Esophagus muscularis mucosa (tissue), 4 donors: ENCODE data around the gene RBMXL2. TPM values are rescaled to one million over a fixed set of nuclear protein-coding genes. Genes with fewer than 3 reads are reported as not detected.

ENCODE experiments used
- DNase-seq: peaks from one replicate; pipeline ENCODE4 v3.0.0-alpha.2; 2017; ENCODE audit errors: extremely low spot score
- H3K27ac ChIP-seq, 4 donors: fragments of 200-600 bp; sonication (generic); replicated peaks in 1 of 4; 1 replicate in 3 of 4; 2 replicates in 1 of 4; pipeline ENCODE4 v1.5.1; 2016 to 2019; ENCODE audit warnings: mild to moderate bottlenecking in 1 of 4
- H3K27me3 ChIP-seq, 4 donors: fragments of 200-600 bp; sonication (generic); one replicate each; pipeline versions ENCODE4 v1.5.1 to v1.6.0; 2016 to 2019
- H3K36me3 ChIP-seq, 4 donors: fragments of 200-600 bp; sonication (generic); one replicate each; pipeline ENCODE4 v1.5.1; 2016 to 2019
- H3K4me1 ChIP-seq, 4 donors: fragments of 200-600 bp; sonication (generic); one replicate each; pipeline ENCODE4 v1.5.1; 2016 to 2019
- H3K4me3 ChIP-seq, 4 donors: fragments of 200-600 bp; sonication (generic); 1 replicate in 2 of 4; 2 replicates in 2 of 4; pipeline ENCODE4 v1.5.1; 2016 to 2019; ENCODE audit warnings: mild to moderate bottlenecking in 4 of 4, moderate library complexity in 1 of 4
- H3K9me3 ChIP-seq, 4 donors: fragments of 200-600 bp; sonication (generic); 1 replicate in 3 of 4; 2 replicates in 1 of 4; pipeline ENCODE4 v1.5.1; 2016 to 2019
- EP300 ChIP-seq: sonication (generic); formaldehyde crosslinking; IDR thresholded peaks from one replicate; pipeline ENCODE4 v1.6.1; 2017; ENCODE audit warnings: antibody characterized with exemption
- POLR2A ChIP-seq: fragments of 450-650 bp; IDR thresholded peaks from one replicate; pipeline ENCODE4 v1.6.1; 2017; ENCODE audit warnings: antibody characterized with exemption, moderate library complexity, mild to moderate bottlenecking, low read depth
- POLR2AphosphoS5 ChIP-seq, 2 donors: sonication (generic); formaldehyde crosslinking; IDR thresholded peaks; one replicate each; pipeline ENCODE4 v1.6.1; 2017; ENCODE audit warnings: antibody characterized with exemption in 2 of 2
- whole genome bisulfite sequencing: methylation state at CpG from one replicate; pipeline ENCODE4 v1.1.5; 2018; 5-methylcytosine and 5-hydroxymethylcytosine counted together
- intact Hi-C: fragments of 100-400 bp; cut with DNase I; formaldehyde crosslinking; loops from one replicate; pipeline ENCODE4 v1.15.1; 2023
- total RNA-seq, 4 donors: library from RNA; depleted of rRNA; stranded (reverse); fragments of >200 nt; gene quantifications; one replicate each; pipeline versions ENCODE4 v1.1.0 to v1.2.1, GENCODE V29; 2016
- TF ChIP-seq, protein P1 (sequence below), 3 experiments: fragments of 200-600 bp in 2 of 3; fragments of 450-650 bp in 1 of 3; sonication (generic) in 2 of 3; IDR thresholded peaks; one replicate each; pipeline ENCODE4 v1.5.1; 2017 to 2019; ENCODE audit warnings: antibody characterized with exemption in 3 of 3, mild to moderate bottlenecking in 2 of 3, moderate library complexity in 1 of 3

RBMXL2 gene
- total RNA-seq: not detected

DNA sequence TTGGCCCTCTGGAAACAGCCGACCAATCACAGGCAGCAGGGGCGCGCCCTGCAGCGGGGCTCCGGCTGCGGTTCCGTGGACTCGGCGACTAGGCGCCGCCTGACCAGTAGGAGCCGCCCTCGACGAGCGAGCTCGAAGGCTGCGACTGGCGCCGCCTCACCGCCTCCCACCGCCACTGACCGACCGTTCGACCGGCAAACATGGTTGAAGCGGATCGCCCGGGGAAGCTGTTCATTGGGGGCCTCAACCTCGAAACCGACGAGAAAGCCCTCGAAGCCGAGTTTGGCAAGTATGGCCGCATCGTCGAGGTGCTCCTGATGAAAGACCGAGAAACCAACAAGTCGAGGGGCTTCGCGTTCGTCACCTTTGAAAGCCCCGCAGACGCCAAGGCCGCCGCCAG lies at the start of gene RBMXL2:
Gene RBMXL2 (plus strand): TSS at position 78 of the 400 bp plus-strand sequence. CDS start 123 bp downstream, at position 201.
- peaks cover 0 to 12% (median 2%) of the 10 kb centered on the region in 4 donors for H3K27me3 ChIP-seq
- H3K4me1 ChIP-seq: no peaks in the 10 kb centered on the region
- peaks cover 0 to 3% (median 0%) of the 10 kb centered on the region in 4 donors for H3K9me3 ChIP-seq
- 68% methylated on average over 25 of the region's 45 CpGs for WGBS
- no peaks in the 10 kb centered on the region for H3K36me3 ChIP-seq
- no peak within 1 kb of the TSS for H3K27ac ChIP-seq
- no peak for DNase-seq
- intact Hi-C loops: no loop called here
- TF ChIP-seq POLR2AphosphoS5 (IDR thresholded peaks at IDR 0.05) (no peak), EP300 (no peak), POLR2A (no peak)
- TF ChIP-seq, protein P1, sequence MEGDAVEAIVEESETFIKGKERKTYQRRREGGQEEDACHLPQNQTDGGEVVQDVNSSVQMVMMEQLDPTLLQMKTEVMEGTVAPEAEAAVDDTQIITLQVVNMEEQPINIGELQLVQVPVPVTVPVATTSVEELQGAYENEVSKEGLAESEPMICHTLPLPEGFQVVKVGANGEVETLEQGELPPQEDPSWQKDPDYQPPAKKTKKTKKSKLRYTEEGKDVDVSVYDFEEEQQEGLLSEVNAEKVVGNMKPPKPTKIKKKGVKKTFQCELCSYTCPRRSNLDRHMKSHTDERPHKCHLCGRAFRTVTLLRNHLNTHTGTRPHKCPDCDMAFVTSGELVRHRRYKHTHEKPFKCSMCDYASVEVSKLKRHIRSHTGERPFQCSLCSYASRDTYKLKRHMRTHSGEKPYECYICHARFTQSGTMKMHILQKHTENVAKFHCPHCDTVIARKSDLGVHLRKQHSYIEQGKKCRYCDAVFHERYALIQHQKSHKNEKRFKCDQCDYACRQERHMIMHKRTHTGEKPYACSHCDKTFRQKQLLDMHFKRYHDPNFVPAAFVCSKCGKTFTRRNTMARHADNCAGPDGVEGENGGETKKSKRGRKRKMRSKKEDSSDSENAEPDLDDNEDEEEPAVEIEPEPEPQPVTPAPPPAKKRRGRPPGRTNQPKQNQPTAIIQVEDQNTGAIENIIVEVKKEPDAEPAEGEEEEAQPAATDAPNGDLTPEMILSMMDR (IDR thresholded peaks at IDR 0.05): no peak
- H3K4me3 ChIP-seq: no peak within 1 kb of the TSS

DNA sequence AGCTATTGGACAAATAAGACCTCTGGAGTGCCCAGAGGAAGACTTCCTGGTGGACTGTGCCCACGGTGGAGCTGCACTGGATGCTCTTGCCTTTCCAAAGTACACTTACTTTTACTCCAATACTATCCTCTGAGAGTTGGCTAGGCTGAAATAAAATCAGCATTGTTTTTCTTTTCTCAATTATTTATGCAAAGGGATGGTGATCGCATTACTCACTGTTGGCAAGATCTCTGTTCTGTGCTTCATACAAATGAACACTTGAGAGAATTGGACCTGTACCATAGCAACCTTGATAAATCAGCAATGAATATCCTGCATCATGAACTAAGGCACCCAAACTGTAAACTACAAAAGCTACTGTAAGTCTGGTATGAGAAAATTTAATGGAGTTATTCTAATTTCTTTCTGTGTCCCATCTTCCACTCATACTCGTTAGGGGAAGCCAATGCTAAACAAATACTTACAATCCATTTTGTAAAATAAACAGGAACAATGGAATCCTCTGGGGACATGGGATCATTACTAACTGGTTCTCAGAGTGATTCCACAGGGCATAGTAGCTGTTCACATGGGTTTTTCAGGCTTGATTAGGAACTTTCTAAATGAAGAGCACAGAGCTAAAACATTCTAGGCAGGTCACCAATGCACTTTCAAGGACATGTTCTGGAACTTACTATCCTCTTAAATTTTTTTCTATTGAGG lies 42.2 kb upstream of the RBMXL2 start:
- Histone ChIP-seq H3K9me3 (no peaks in the 10 kb centered on the region), H3K27ac (no peak overlapping the region), H3K4me1 (peaks cover 0 to 10% (median 9%) of the 10 kb centered on the region in 4 donors), H3K4me3 (no peak overlapping the region), H3K36me3 (no peaks in the 10 kb centered on the region), H3K27me3 (no peaks in the 10 kb centered on the region)
- no peak for DNase-seq
- intact Hi-C loops: no loop called here
- WGBS: 45% methylated on average over 3 of the region's 3 CpGs
- TF ChIP-seq POLR2AphosphoS5 (IDR thresholded peaks at IDR 0.05) (no peak), EP300 (no peak), POLR2A (no peak)
- TF ChIP-seq, protein P1 (IDR thresholded peaks at IDR 0.05): no peak

GRCh38 chr11:7050191-7050590 lies 38.6 kb upstream of the RBMXL2 start:
- Histone ChIP-seq H3K4me1 (peaks cover 0 to 10% (median 9%) of the 10 kb centered on the region in 4 donors), H3K27me3 (no peaks in the 10 kb centered on the region), H3K36me3 (no peaks in the 10 kb centered on the region), H3K4me3 (no peak overlapping the region), H3K27ac (no peak overlapping the region), H3K9me3 (no peaks in the 10 kb centered on the region)
- TF ChIP-seq, protein P1 (IDR thresholded peaks at IDR 0.05): no peak
- TF ChIP-seq POLR2A (no peak), EP300 (no peak), POLR2AphosphoS5 (IDR thresholded peaks at IDR 0.05) (no peak)
- intact Hi-C loops: no loop called here
- DNase-seq: no peak
- WGBS: 94% methylated on average over 1 of the region's 1 CpG

DNA sequence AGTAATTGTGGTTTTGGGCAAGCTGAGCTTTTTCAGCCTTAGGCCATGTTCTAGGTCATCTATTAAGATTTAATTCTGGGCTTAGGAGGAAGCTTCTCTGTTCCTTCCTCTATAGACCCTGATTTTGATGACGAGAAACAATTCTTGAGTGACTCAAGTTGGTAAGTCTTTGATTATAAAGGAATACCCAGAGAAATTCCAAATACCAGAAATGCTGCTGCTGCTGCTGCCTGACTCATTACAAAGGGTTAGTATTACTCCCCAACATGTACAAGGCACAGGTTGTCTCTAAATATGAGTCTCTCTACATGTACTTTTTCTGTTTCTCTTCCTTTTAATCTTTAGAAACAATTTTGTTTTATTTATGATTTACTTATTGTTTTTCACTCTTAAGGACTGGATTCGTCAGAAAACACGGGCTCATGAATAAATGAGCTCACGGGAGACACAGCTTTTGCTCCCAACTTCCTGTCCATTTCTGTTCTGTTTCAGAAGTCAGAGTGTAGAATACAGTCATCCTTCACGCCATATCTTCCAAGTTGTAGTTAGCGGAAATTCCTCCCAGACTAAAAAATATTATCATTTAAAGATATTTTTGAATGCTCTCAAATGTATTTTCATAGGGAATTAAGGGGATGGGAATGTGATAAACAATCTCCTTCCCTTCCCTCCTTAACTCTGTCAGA lies 31.8 kb upstream of the RBMXL2 start:
- Histone ChIP-seq H3K9me3 (no peaks in the 10 kb centered on the region), H3K27ac (no peak overlapping the region), H3K4me1 (peaks cover 0 to 21% (median 4%) of the 10 kb centered on the region in 4 donors), H3K36me3 (no peaks in the 10 kb centered on the region), H3K4me3 (no peak overlapping the region), H3K27me3 (no peaks in the 10 kb centered on the region)
- TF ChIP-seq POLR2AphosphoS5 (IDR thresholded peaks at IDR 0.05) (no peak), POLR2A (no peak), EP300 (no peak)
- TF ChIP-seq, protein P1 (IDR thresholded peaks at IDR 0.05): no peak
- WGBS: 61% methylated on average over 6 of the region's 6 CpGs
- DNase-seq: no peak
- intact Hi-C loops: no loop called here
